ENCODE results near the gene POU2AF1.

POU2AF1 gene

GRCh38 chr11:111352935-111353710 lies 26.0 kb downstream of the POU2AF1 start:
- no peak for DNase-seq

GRCh38 chr11:111352231-111352746 lies 26.8 kb downstream of the POU2AF1 start:
- DNase-seq: no peak
- intact Hi-C loops (cut with DNase I): no loop called here

More at GRCh38 chr11:111352935-111353710, 26.0 kb downstream of the POU2AF1 start:
- intact Hi-C loops (cut with DNase I): no loop called here

- intact Hi-C loops (cut with DNase I): no loop called here
- no peak for DNase-seq
Observed at GRCh38 chr11:111351374-111352055, 27.6 kb downstream of the POU2AF1 start.

GRCh38 chr11:111350811-111351210 lies 28.3 kb downstream of the POU2AF1 start:
- DNase-seq: no peak
- intact Hi-C loops (cut with DNase I): no loop called here

- DNase-seq: no peak
- intact Hi-C loops (cut with DNase I): no loop called here
Observed at GRCh38 chr11:111349191-111349695, 29.8 kb downstream of the POU2AF1 start.

- intact Hi-C loops (cut with DNase I): no loop called here
- no peak for DNase-seq
Observed at GRCh38 chr11:111348147-111348546, 30.9 kb downstream of the POU2AF1 start.

- DNase-seq: no peak
- intact Hi-C loops (cut with DNase I): no loop called here
Observed at GRCh38 chr11:111347723-111348115, 31.4 kb downstream of the POU2AF1 start.

- DNase-seq: no peak
- intact Hi-C loops (cut with DNase I): no loop called here
Observed at GRCh38 chr11:111347002-111347722, 31.9 kb downstream of the POU2AF1 start.

GRCh38 chr11:111344032-111344431 lies 35.0 kb downstream of the POU2AF1 start:
- intact Hi-C loops (cut with DNase I): no loop called here
- DNase-seq: peak in 1 of 42 donors; percentile 35

GRCh38 chr11:111342329-111342728 lies 36.7 kb downstream of the POU2AF1 start:
- peak in 1 of 42 donors; percentile 8 for DNase-seq
- intact Hi-C loops (cut with DNase I): no loop called here

GRCh38 chr11:111339758-111340388 lies 39.2 kb downstream of the POU2AF1 start:
- intact Hi-C loops (cut with DNase I): no loop called here

GRCh38 chr11:111336582-111337256 lies 42.4 kb downstream of the POU2AF1 start:
- intact Hi-C loops (cut with DNase I): no loop called here
- DNase-seq: no peak

More at GRCh38 chr11:111339758-111340388, 39.2 kb downstream of the POU2AF1 start:
- DNase-seq: no peak

- intact Hi-C loops (cut with DNase I): no loop called here
- DNase-seq: no peak
Observed at GRCh38 chr11:111336062-111336461, 43.0 kb downstream of the POU2AF1 start.

- intact Hi-C loops (cut with DNase I): no loop called here
Observed at GRCh38 chr11:111335549-111335948, 43.5 kb downstream of the POU2AF1 start.

GRCh38 chr11:111334532-111335502 lies 44.3 kb downstream of the POU2AF1 start:
- intact Hi-C loops (cut with DNase I): no loop called here
- no peak for DNase-seq

More at GRCh38 chr11:111335549-111335948, 43.5 kb downstream of the POU2AF1 start:
- no peak for DNase-seq

GRCh38 chr11:111331711-111332479 lies 47.2 kb downstream of the POU2AF1 start:
- no peak for DNase-seq
- intact Hi-C loops (cut with DNase I): no loop called here
